GM20431 (cell line): Measurements from ENCODE around the gene VAMP2.

Source experiments
- in situ Hi-C: fragments of 300-500 bp; cut with MseI, MboI; formaldehyde crosslinking; loops from one replicate; pipeline ENCODE4 v1.15.0; 2020; ENCODE audit warnings: low sequenced_read_pairs; ENCODE audit not compliant: unreplicated experiment

The VAMP2 gene

GRCh38 chr17:8158267-8159031, 4.3 kb downstream of the VAMP2 start:
- in situ Hi-C loops: no loop called here

- in situ Hi-C loops: no loop called here
Observed at GRCh38 chr17:8156246-8156992, 6.3 kb downstream of the VAMP2 start.

GRCh38 chr17:8155996-8156245, 6.8 kb downstream of the VAMP2 start:
- in situ Hi-C loops: no loop called here

- in situ Hi-C loops: no loop called here
Observed at GRCh38 chr17:8155231-8155995, 7.3 kb downstream of the VAMP2 start.

GRCh38 chr17:8154608-8155155, 8.1 kb downstream of the VAMP2 start:
- in situ Hi-C loops: no loop called here

- in situ Hi-C loops: no loop called here
Observed at GRCh38 chr17:8153957-8154607, 8.7 kb downstream of the VAMP2 start.

GRCh38 chr17:8153525-8153956, 9.2 kb downstream of the VAMP2 start:
- in situ Hi-C loops: no loop called here

- in situ Hi-C loops: no loop called here
Observed at GRCh38 chr17:8153031-8153451, 9.7 kb downstream of the VAMP2 start.

GRCh38 chr17:8152112-8152775, 10.5 kb downstream of the VAMP2 start, which contains the start of gene PER1:
PER1 (minus strand) TSS chr17:8152404; CDS start chr17:8150706, 1,698 bp downstream.
- in situ Hi-C loops: no loop called here

- in situ Hi-C loops: no loop called here
Observed at GRCh38 chr17:8151641-8152111, 11.1 kb downstream of the VAMP2 start.

GRCh38 chr17:8151120-8151640, 11.6 kb downstream of the VAMP2 start:
- in situ Hi-C loops: no loop called here

GRCh38 chr17:8150194-8151119, 12.3 kb downstream of the VAMP2 start:
- in situ Hi-C loops: no loop called here

GRCh38 chr17:8149419-8150193, 13.1 kb downstream of the VAMP2 start:
- in situ Hi-C loops: no loop called here

- in situ Hi-C loops: no loop called here
Observed at GRCh38 chr17:8148560-8148959, 14.2 kb downstream of the VAMP2 start.

GRCh38 chr17:8147805-8148404, 14.8 kb downstream of the VAMP2 start:
- in situ Hi-C loops: no loop called here

GRCh38 chr17:8147141-8147804, 15.5 kb downstream of the VAMP2 start:
- in situ Hi-C loops: no loop called here
